OCI-LY1 (cell line): ENCODE results near the gene MYZAP.

Experiments used
- H2AFZ ChIP-seq: fragments of 200-600 bp; sonication (generic), shearing (Covaris generic); 2 replicates; pipeline ENCODE4 v1.6.0; 2014; ENCODE audit warnings: antibody characterized with exemption, mild to moderate bottlenecking, low read length
- H3F3A ChIP-seq: fragments of 200-600 bp; sonication (generic), shearing (Covaris generic); 2 replicates; pipeline ENCODE4 v1.6.0; 2014; ENCODE audit warnings: mild to moderate bottlenecking, antibody characterized with exemption, low read length, moderate library complexity; ENCODE audit not compliant: insufficient read depth
- H3K27ac ChIP-seq: fragments of 200-600 bp; sonication (generic); 2 replicates; pipeline ENCODE4 v1.5.1; 2014; ENCODE audit warnings: low read length, mixed run types, mild to moderate bottlenecking, low read depth; ENCODE audit not compliant: poor library complexity, severe bottlenecking
- H3K27me3 ChIP-seq: fragments of 200-600 bp; sonication (generic); 2 replicates; pipeline ENCODE4 v1.6.0; 2014; ENCODE audit warnings: antibody characterized with exemption, mild to moderate bottlenecking, low read length, moderate library complexity; ENCODE audit not compliant: insufficient read depth
- H3K36me3 ChIP-seq: fragments of 200-600 bp; sonication (generic); 2 replicates; pipeline ENCODE4 v1.6.1; 2014; ENCODE audit warnings: mild to moderate bottlenecking, antibody characterized with exemption, low read length, moderate library complexity, mixed read lengths; ENCODE audit not compliant: insufficient read depth
- H3K4me1 ChIP-seq: fragments of 200-600 bp; sonication (generic); 2 replicates; pipeline ENCODE4 v1.5.1; 2014; ENCODE audit warnings: mild to moderate bottlenecking, low read length, moderate library complexity; ENCODE audit not compliant: insufficient read depth, severe bottlenecking
- H3K4me2 ChIP-seq: fragments of 200-600 bp; sonication (generic), shearing (Covaris generic); 2 replicates; pipeline ENCODE4 v1.6.1; 2014; ENCODE audit warnings: low read length
- H3K4me3 ChIP-seq: fragments of 200-600 bp; sonication (generic); 2 replicates; pipeline ENCODE4 v1.5.1; 2014; ENCODE audit warnings: low read length, low read depth, mild to moderate bottlenecking, mixed read lengths; ENCODE audit not compliant: poor library complexity, severe bottlenecking
- H3K79me2 ChIP-seq: fragments of 200-600 bp; shearing (Covaris generic); 2 replicates; pipeline ENCODE4 v1.6.1; 2016; ENCODE audit warnings: mixed run types, low read length, mixed read lengths; ENCODE audit not compliant: insufficient read depth
- H3K9ac ChIP-seq: fragments of 200-600 bp; sonication (generic), shearing (Covaris generic); 2 replicates; pipeline ENCODE4 v1.6.1; 2014; ENCODE audit warnings: mild to moderate bottlenecking, low read length, mixed read lengths
- H3K9me2 ChIP-seq: fragments of 200-600 bp; sonication (generic), shearing (Covaris generic); 2 replicates; pipeline ENCODE4 v1.6.1; 2014; ENCODE audit warnings: low read depth, mild to moderate bottlenecking, low read length, mixed read lengths
- H3K9me3 ChIP-seq: fragments of 200-600 bp; shearing (Covaris generic); 2 replicates; pipeline ENCODE4 v1.6.1; 2014; ENCODE audit warnings: low read length, mixed read lengths
- H4K20me1 ChIP-seq: fragments of 200-600 bp; sonication (generic), shearing (Covaris generic); 2 replicates; pipeline ENCODE4 v1.6.0; 2016; ENCODE audit warnings: mild to moderate bottlenecking, low read length; ENCODE audit not compliant: insufficient read depth
- EZH2 ChIP-seq: fragments of 200-600 bp; sonication (generic), shearing (Covaris generic); IDR thresholded peaks from 2 replicates; pipeline ENCODE4 v1.8.0; 2017; ENCODE audit warnings: borderline replicate concordance, mixed run types, mild to moderate bottlenecking, antibody characterized with exemption, low read length, moderate library complexity, mixed read lengths
- TF ChIP-seq, protein P1 (sequence below): fragments of 200-600 bp; sonication (generic), shearing (Covaris generic); IDR thresholded peaks from 2 replicates; pipeline ENCODE4 v1.5.1; 2017; ENCODE audit warnings: mild to moderate bottlenecking, antibody characterized with exemption, low read length, moderate library complexity, mixed read lengths

MYZAP gene

GRCh38 chr15:57591822-57592367 lies at the start of gene MYZAP:
Gene MYZAP (plus strand): TSS chr15:57591904. CDS start chr15:57592035, 131 bp downstream.
- Histone ChIP-seq H3K4me1 (no peaks in the 10 kb centered on the region), H3K9me3 (no peaks in the 10 kb centered on the region), H3K36me3 (no peaks in the 10 kb centered on the region), H3K4me2 (no peak within 1 kb of the TSS), H3F3A (no peaks in the 10 kb centered on the region), H3K27me3 (no peaks in the 10 kb centered on the region), H3K9ac (no peak within 1 kb of the TSS), H3K4me3 (no peak within 1 kb of the TSS), H4K20me1 (no peaks in the 10 kb centered on the region), H3K27ac (no peak within 1 kb of the TSS), H3K79me2 (no peaks in the 10 kb centered on the region), H2AFZ (no peak within 1 kb of the TSS), H3K9me2 (no peaks in the 10 kb centered on the region)
- TF ChIP-seq EZH2, result no peak
- TF ChIP-seq, protein P1, sequence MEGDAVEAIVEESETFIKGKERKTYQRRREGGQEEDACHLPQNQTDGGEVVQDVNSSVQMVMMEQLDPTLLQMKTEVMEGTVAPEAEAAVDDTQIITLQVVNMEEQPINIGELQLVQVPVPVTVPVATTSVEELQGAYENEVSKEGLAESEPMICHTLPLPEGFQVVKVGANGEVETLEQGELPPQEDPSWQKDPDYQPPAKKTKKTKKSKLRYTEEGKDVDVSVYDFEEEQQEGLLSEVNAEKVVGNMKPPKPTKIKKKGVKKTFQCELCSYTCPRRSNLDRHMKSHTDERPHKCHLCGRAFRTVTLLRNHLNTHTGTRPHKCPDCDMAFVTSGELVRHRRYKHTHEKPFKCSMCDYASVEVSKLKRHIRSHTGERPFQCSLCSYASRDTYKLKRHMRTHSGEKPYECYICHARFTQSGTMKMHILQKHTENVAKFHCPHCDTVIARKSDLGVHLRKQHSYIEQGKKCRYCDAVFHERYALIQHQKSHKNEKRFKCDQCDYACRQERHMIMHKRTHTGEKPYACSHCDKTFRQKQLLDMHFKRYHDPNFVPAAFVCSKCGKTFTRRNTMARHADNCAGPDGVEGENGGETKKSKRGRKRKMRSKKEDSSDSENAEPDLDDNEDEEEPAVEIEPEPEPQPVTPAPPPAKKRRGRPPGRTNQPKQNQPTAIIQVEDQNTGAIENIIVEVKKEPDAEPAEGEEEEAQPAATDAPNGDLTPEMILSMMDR, result no peak

DNA sequence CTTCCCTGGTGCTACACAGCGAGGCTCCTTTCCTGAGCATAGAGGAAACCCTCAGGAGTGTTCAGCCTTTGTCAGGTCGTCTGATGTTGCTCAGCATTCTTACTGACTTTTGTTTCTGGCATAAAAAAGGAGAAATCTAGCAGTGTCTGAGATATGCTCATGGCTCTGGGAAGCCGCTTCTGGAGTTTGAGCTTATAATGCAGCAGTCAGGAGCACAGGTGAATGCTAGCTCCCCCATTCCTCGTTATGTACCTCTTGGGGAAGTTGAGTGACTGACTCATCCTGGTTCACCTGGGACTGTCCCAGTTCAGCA lies 49.2 kb upstream of the MYZAP start:
- H3K9ac ChIP-seq, result no peak overlapping the region

GRCh38 chr15:57544848-57545480 lies 46.7 kb upstream of the MYZAP start:
- Histone ChIP-seq H3K4me2 (no peak overlapping the region), H3K9ac (no peak overlapping the region), H3K9me2 (no peaks in the 10 kb centered on the region), H3K36me3 (no peaks in the 10 kb centered on the region), H3K27me3 (no peaks in the 10 kb centered on the region; the same call in 1 of the 2 replicates), H3K9me3 (no peaks in the 10 kb centered on the region), H3K4me1 (no peaks in the 10 kb centered on the region), H3K79me2 (no peaks in the 10 kb centered on the region), H3K4me3 (no peak overlapping the region), H4K20me1 (no peaks in the 10 kb centered on the region), H2AFZ (no peak overlapping the region), H3K27ac (no peak overlapping the region), H3F3A (no peaks in the 10 kb centered on the region)
- no peak for TF ChIP-seq EZH2
- TF ChIP-seq, protein P1, result no peak

More for the DNA sequence above, 49.2 kb upstream of the MYZAP start:
- H3K9me3 ChIP-seq, result no peaks in the 10 kb centered on the region
- no peak overlapping the region for H3K4me2 ChIP-seq
- no peaks in the 10 kb centered on the region for H4K20me1 ChIP-seq
- H3K4me1 ChIP-seq, result no peaks in the 10 kb centered on the region
- no peaks in the 10 kb centered on the region for H3K79me2 ChIP-seq
- no peak overlapping the region for H3K4me3 ChIP-seq
- no peak overlapping the region for H2AFZ ChIP-seq
- no peaks in the 10 kb centered on the region for H3K36me3 ChIP-seq
- no peaks in the 10 kb centered on the region for H3F3A ChIP-seq
- TF ChIP-seq, protein P1, result no peak; the same call in 1 of the 2 replicates
- no peak for TF ChIP-seq EZH2
- peaks cover 6% of the 10 kb centered on the region; the same call in 1 of the 2 replicates for H3K27me3 ChIP-seq
- H3K9me2 ChIP-seq, result no peaks in the 10 kb centered on the region
- H3K27ac ChIP-seq, result no peak overlapping the region
